ENCODE measurements around the gene FBXL7.

The FBXL7 gene

GRCh38 chr5:15887093-15887492 is 387.1 kb downstream of the FBXL7 start:
- no peaks in the 10 kb centered on the region for H3K36me3 ChIP-seq (ENCODE audit: control insufficient read depth, insufficient read depth, low read length)
- H3K27me3 ChIP-seq (replicated peaks; ENCODE audit: control insufficient read depth, insufficient read depth, low read length): no peaks in the 10 kb centered on the region
- no peak overlapping the region for H3K4me3 ChIP-seq (replicated peaks; ENCODE audit: low read depth, low read length)
- DNase-seq (ENCODE audit: extremely low read depth, insufficient read length): no peak
- TF ChIP-seq CTCF (IDR thresholded peaks at IDR 0.05; ENCODE audit: insufficient read depth, low read length, poor library complexity, severe bottlenecking): no peak

GRCh38 chr5:15889001-15889400 is 389.0 kb downstream of the FBXL7 start:
- no peak overlapping the region for H3K4me3 ChIP-seq (replicated peaks; ENCODE audit: low read depth, low read length)
- no peak for TF ChIP-seq CTCF (IDR thresholded peaks at IDR 0.05; ENCODE audit: insufficient read depth, low read length, poor library complexity, severe bottlenecking)
- H3K36me3 ChIP-seq (ENCODE audit: control insufficient read depth, insufficient read depth, low read length): no peaks in the 10 kb centered on the region
- no peaks in the 10 kb centered on the region for H3K27me3 ChIP-seq (replicated peaks; ENCODE audit: control insufficient read depth, insufficient read depth, low read length)
- no peak for DNase-seq (ENCODE audit: extremely low read depth, insufficient read length)

GRCh38 chr5:15893866-15894265 is 393.9 kb downstream of the FBXL7 start:
- no peak for TF ChIP-seq CTCF (IDR thresholded peaks at IDR 0.05; ENCODE audit: insufficient read depth, low read length, poor library complexity, severe bottlenecking)
- Histone ChIP-seq H3K36me3 (ENCODE audit: control insufficient read depth, insufficient read depth, low read length) (no peaks in the 10 kb centered on the region), H3K27me3 (replicated peaks; ENCODE audit: control insufficient read depth, insufficient read depth, low read length) (no peaks in the 10 kb centered on the region), H3K4me3 (replicated peaks; ENCODE audit: low read depth, low read length) (no peak overlapping the region)
- DNase-seq (ENCODE audit: extremely low read depth, insufficient read length): no peak

GRCh38 chr5:15897656-15898055 is 397.7 kb downstream of the FBXL7 start:
- Histone ChIP-seq H3K4me3 (replicated peaks; ENCODE audit: low read depth, low read length) (no peak overlapping the region), H3K27me3 (replicated peaks; ENCODE audit: control insufficient read depth, insufficient read depth, low read length) (no peaks in the 10 kb centered on the region), H3K36me3 (ENCODE audit: control insufficient read depth, insufficient read depth, low read length) (no peaks in the 10 kb centered on the region)
- DNase-seq (ENCODE audit: extremely low read depth, insufficient read length): no peak
- no peak for TF ChIP-seq CTCF (IDR thresholded peaks at IDR 0.05; ENCODE audit: insufficient read depth, low read length, poor library complexity, severe bottlenecking)

- H3K36me3 ChIP-seq (ENCODE audit: control insufficient read depth, insufficient read depth, low read length): no peaks in the 10 kb centered on the region
- DNase-seq (ENCODE audit: extremely low read depth, insufficient read length): no peak
- no peak overlapping the region for H3K4me3 ChIP-seq (replicated peaks; ENCODE audit: low read depth, low read length)
- no peak for TF ChIP-seq CTCF (IDR thresholded peaks at IDR 0.05; ENCODE audit: insufficient read depth, low read length, poor library complexity, severe bottlenecking)
- H3K27me3 ChIP-seq (replicated peaks; ENCODE audit: control insufficient read depth, insufficient read depth, low read length): no peaks in the 10 kb centered on the region
Measured at GRCh38 chr5:15898641-15899040, 398.7 kb downstream of the FBXL7 start.

- no peak for TF ChIP-seq CTCF (IDR thresholded peaks at IDR 0.05; ENCODE audit: insufficient read depth, low read length, poor library complexity, severe bottlenecking)
- H3K4me3 ChIP-seq (replicated peaks; ENCODE audit: low read depth, low read length): no peak overlapping the region
- DNase-seq (ENCODE audit: extremely low read depth, insufficient read length): no peak
- H3K27me3 ChIP-seq (replicated peaks; ENCODE audit: control insufficient read depth, insufficient read depth, low read length): no peaks in the 10 kb centered on the region
- no peaks in the 10 kb centered on the region for H3K36me3 ChIP-seq (ENCODE audit: control insufficient read depth, insufficient read depth, low read length)
Measured at GRCh38 chr5:15899481-15899880, 399.5 kb downstream of the FBXL7 start.
